H1 (cell line): Measurements from ENCODE around the gene C19orf85. TPM values are rescaled to one million over a fixed set of nuclear protein-coding genes. Genes with fewer than 3 reads are reported as not detected.

Experiments
- CTCF ChIA-PET: fragments of 300-600 bp; sonication (Branson Sonifier 250); formaldehyde crosslinking; loops from one replicate; lab custom pipeline; 2021; ENCODE audit not compliant: partially characterized antibody; lab: Charles Lee
- POLR2A ChIA-PET: fragments of 300-600 bp; sonication (Branson Sonifier 250); formaldehyde crosslinking; loops from one replicate; lab custom pipeline; 2021; ENCODE audit warnings: inconsistent platforms; ENCODE audit not compliant: partially characterized antibody; lab: Charles Lee
- DNase-seq, 2 experiments: peaks; one replicate each; pipeline versions ENCODE4 v3.0.0 to v3.0.0-alpha.2; 2010 to 2022; ENCODE audit warnings: low spot score in 2 of 2, low read depth in 1 of 2, mixed read lengths in 1 of 2
- FAIRE-seq: peaks from 2 replicates; lab custom pipeline; 2011; peaks lifted over from hg19 to GRCh38; lab: Jason Lieb, UNC
- H2AFZ ChIP-seq: 2 replicates; pipeline ENCODE4 v1.8.1; 2012; ENCODE audit warnings: low read length, inconsistent platforms
- H2AK5ac ChIP-seq: 2 replicates; pipeline ENCODE4 v1.6.1; 2013; ENCODE audit warnings: low read depth, low read length
- H2BK120ac ChIP-seq: replicated peaks from 2 replicates; pipeline ENCODE3; 2013; ENCODE audit warnings: low read depth, low read length, inconsistent platforms
- H2BK12ac ChIP-seq: 2 replicates; pipeline ENCODE4 v1.6.1; 2013; ENCODE audit warnings: low read depth, low read length
- H2BK15ac ChIP-seq: 2 replicates; pipeline ENCODE4 v1.6.1; 2013; ENCODE audit warnings: low read length
- H2BK20ac ChIP-seq: 2 replicates; pipeline ENCODE4 v1.6.1; 2013; ENCODE audit warnings: low read length
- H2BK5ac ChIP-seq: 2 replicates; pipeline ENCODE4 v1.6.1; 2013; ENCODE audit warnings: low read depth, low read length
- H3K14ac ChIP-seq: 2 replicates; pipeline ENCODE4 v1.6.1; 2013; ENCODE audit warnings: inconsistent platforms; ENCODE audit not compliant: insufficient read length
- H3K18ac ChIP-seq: 2 replicates; pipeline ENCODE4 v1.6.1; 2013; ENCODE audit warnings: low read length; ENCODE audit errors: extremely low read depth
- H3K23ac ChIP-seq: 2 replicates; pipeline ENCODE4 v1.6.1; 2013; ENCODE audit warnings: inconsistent platforms; ENCODE audit not compliant: insufficient read length
- H3K23me2 ChIP-seq: 2 replicates; pipeline ENCODE4 v1.6.1; 2013; ENCODE audit warnings: low read depth, low read length
- H3K27ac ChIP-seq: 2 replicates; pipeline ENCODE4 v1.6.1; 2011; ENCODE audit warnings: low read depth, low read length, inconsistent platforms
- H3K27me3 ChIP-seq, 4 experiments: replicated peaks in 1 of 4; 1 replicate in 1 of 4; 2 replicates in 3 of 4; pipeline versions ENCODE4 v1.6.1 to v1.8.1; 2011 to 2013; ENCODE audit warnings: low read length in 3 of 4, mild to moderate bottlenecking in 3 of 4, inconsistent platforms in 2 of 4, mixed read lengths in 2 of 4, moderate library complexity in 1 of 4; ENCODE audit not compliant: control insufficient read depth in 3 of 4, insufficient read depth in 3 of 4; ENCODE audit errors: extremely low read depth in 1 of 4
- H3K36me3 ChIP-seq, 4 experiments: 2 replicates each; pipeline versions ENCODE4 v1.6.1 to v1.8.1; 2011 to 2013; ENCODE audit warnings: mild to moderate bottlenecking in 4 of 4, low read length in 3 of 4, moderate library complexity in 2 of 4, control low read depth in 1 of 4, inconsistent platforms in 1 of 4; ENCODE audit not compliant: insufficient read depth in 4 of 4, control insufficient read depth in 2 of 4
- H3K4ac ChIP-seq: replicated peaks from 2 replicates; pipeline ENCODE3; 2013; ENCODE audit warnings: low read length, low read depth, mixed read lengths, inconsistent platforms; ENCODE audit not compliant: insufficient read length
- H3K4me1 ChIP-seq, 4 experiments: replicated peaks in 1 of 4; 1 replicate in 1 of 4; 2 replicates in 3 of 4; pipeline versions ENCODE4 v1.6.1 to v1.8.1; 2011 to 2013; ENCODE audit warnings: low read length in 3 of 4, inconsistent platforms in 2 of 4, mixed read lengths in 1 of 4; ENCODE audit not compliant: insufficient read depth in 4 of 4, control insufficient read depth in 3 of 4
- H3K4me2 ChIP-seq, 2 experiments: 2 replicates each; pipeline versions ENCODE4 v1.6.1 to v1.8.1; 2011 to 2013; ENCODE audit warnings: low read depth in 2 of 2, low read length in 2 of 2, control low read depth in 1 of 2, inconsistent platforms in 1 of 2, mild to moderate bottlenecking in 1 of 2; ENCODE audit not compliant: insufficient read depth in 1 of 2
- H3K4me3 ChIP-seq, 4 experiments: fragments of 200-600, 300-600 bp in 1 of 4; sonication (generic), shearing (Covaris generic), sonication (Bioruptor Twin) in 1 of 4; 2 replicates each; pipeline versions ENCODE4 v1.5.1 to v1.8.1; 2011 to 2016; ENCODE audit warnings: low read length in 4 of 4, low read depth in 3 of 4, control low read depth in 2 of 4, inconsistent platforms in 2 of 4, mild to moderate bottlenecking in 2 of 4, mixed read lengths in 1 of 4, moderate library complexity in 1 of 4; ENCODE audit not compliant: insufficient read depth in 2 of 4; ENCODE audit errors: extremely low read depth in 1 of 4
- H3K56ac ChIP-seq: replicated peaks from 2 replicates; pipeline ENCODE3; 2013; ENCODE audit warnings: low read depth, mild to moderate bottlenecking, mixed read lengths, low read length, inconsistent platforms; ENCODE audit not compliant: insufficient read length
- H3K79me1 ChIP-seq: 2 replicates; pipeline ENCODE4 v1.6.1; 2013; ENCODE audit warnings: low read depth, low read length, control low read depth
- H3K79me2 ChIP-seq, 2 experiments: 2 replicates each; pipeline versions ENCODE4 v1.6.1 to v1.8.1; 2012 to 2013; ENCODE audit warnings: low read length in 2 of 2, mild to moderate bottlenecking in 2 of 2, inconsistent platforms in 1 of 2; ENCODE audit not compliant: insufficient read depth in 2 of 2, control insufficient read depth in 1 of 2
- H3K9ac ChIP-seq, 4 experiments: replicated peaks in 1 of 4; 1 replicate in 1 of 4; 2 replicates in 3 of 4; pipeline versions ENCODE4 v1.6.1 to v1.8.1; 2011 to 2013; ENCODE audit warnings: low read depth in 3 of 4, low read length in 3 of 4, control low read depth in 2 of 4, mild to moderate bottlenecking in 2 of 4, moderate library complexity in 2 of 4, inconsistent platforms in 1 of 4; ENCODE audit errors: extremely low read depth in 1 of 4
- H3K9me3 ChIP-seq, 2 experiments: 2 replicates each; pipeline versions ENCODE4 v1.6.1 to v1.8.1; 2012 to 2013; ENCODE audit warnings: mild to moderate bottlenecking in 2 of 2, moderate library complexity in 2 of 2, control low read depth in 1 of 2, inconsistent platforms in 1 of 2, low read depth in 1 of 2, low read length in 1 of 2, mixed read lengths in 1 of 2; ENCODE audit not compliant: insufficient read depth in 2 of 2
- H4K20me1 ChIP-seq, 2 experiments: replicated peaks in 1 of 2; 2 replicates each; pipeline versions ENCODE3 to v1.8.1; 2011 to 2013; ENCODE audit warnings: inconsistent platforms in 2 of 2, low read length in 2 of 2, mild to moderate bottlenecking in 1 of 2; ENCODE audit not compliant: insufficient read depth in 2 of 2, control insufficient read depth in 1 of 2
- H4K5ac ChIP-seq: 2 replicates; pipeline ENCODE4 v1.6.1; 2013; ENCODE audit warnings: low read length, low read depth, mixed read lengths, inconsistent platforms; ENCODE audit not compliant: insufficient read length
- H4K8ac ChIP-seq: 2 replicates; pipeline ENCODE4 v1.8.0; 2013; ENCODE audit warnings: mild to moderate bottlenecking, moderate library complexity, low read length, inconsistent platforms; ENCODE audit not compliant: insufficient read depth; ENCODE audit errors: extremely low read depth
- H4K91ac ChIP-seq: replicated peaks from 2 replicates; pipeline ENCODE3; 2013; ENCODE audit warnings: low read length, mixed read lengths, inconsistent platforms; ENCODE audit not compliant: insufficient read length
- BACH1 ChIP-seq: IDR thresholded peaks from 2 replicates; pipeline ENCODE4 v1.6.1; 2012; ENCODE audit warnings: low read length, improper control_type of control experiment
- BRCA1 ChIP-seq: IDR thresholded peaks from 2 replicates; pipeline ENCODE4 v1.6.1; 2012; ENCODE audit warnings: low read depth, low read length, improper control_type of control experiment
- CBX8 ChIP-seq: fragments of 300-800, 300-1000 bp; sonication (generic); IDR thresholded peaks from 2 replicates; pipeline ENCODE4 v1.7.1; 2016; ENCODE audit warnings: low read depth, low read length, borderline replicate concordance
- SRF ChIP-seq: IDR thresholded peaks from 2 replicates; pipeline ENCODE4 v1.6.1; 2011; ENCODE audit warnings: mild to moderate bottlenecking, low read depth, low read length, moderate library complexity
- whole genome bisulfite sequencing, 2 experiments: shearing (Covaris generic) in 1 of 2; methylation state at CpG; one replicate each; pipeline versions ENCODE4 v1.1.6 to v1.1.7; 2013 to 2015; ENCODE audit warnings: low lambda C conversion rate in 2 of 2, mixed read lengths in 2 of 2, inconsistent platforms in 1 of 2, low coverage in 1 of 2, missing lambda C conversion rate in 1 of 2; ENCODE audit not compliant: insufficient replicate concordance in 2 of 2, insufficient coverage in 1 of 2, insufficient read length in 1 of 2; ENCODE audit errors: extremely low coverage in 1 of 2, missing lambda C conversion rate in 1 of 2; 5-methylcytosine and 5-hydroxymethylcytosine counted together
- polyA plus RNA-seq, 7 experiments: library from polyadenylated mRNA; depleted of rRNA in 3 of 7; stranded (reverse) in 5 of 7; unstranded in 2 of 7; fragments of >200 nt in 5 of 7; fragments of 200-250 nt in 2 of 7; gene quantifications; 1 replicate in 5 of 7; 2 replicates in 1 of 7; 4 replicates in 1 of 7; pipeline versions ENCODE4 v1.2.1 to v1.2.3, GENCODE V29; 2011 to 2013; ENCODE audit warnings: missing spikeins in 2 of 7, mixed read lengths in 2 of 7
- total RNA-seq: library from RNA; stranded (reverse); fragmentation: NEBNext Ultra II Directional; extraction: Animal tissue kit (Norgen Biotek cat#: 25700); gene quantifications from 2 replicates; pipeline ENCODE4 v1.2.1, GENCODE V29; 2021

Gene C19orf85
- total and polyA plus RNA-seq, 2 of the 8 experiments (the other 6 are each of a cell fraction or from before 2014, with no cell fraction given), result 2.2 to 3.2 TPM

DNA sequence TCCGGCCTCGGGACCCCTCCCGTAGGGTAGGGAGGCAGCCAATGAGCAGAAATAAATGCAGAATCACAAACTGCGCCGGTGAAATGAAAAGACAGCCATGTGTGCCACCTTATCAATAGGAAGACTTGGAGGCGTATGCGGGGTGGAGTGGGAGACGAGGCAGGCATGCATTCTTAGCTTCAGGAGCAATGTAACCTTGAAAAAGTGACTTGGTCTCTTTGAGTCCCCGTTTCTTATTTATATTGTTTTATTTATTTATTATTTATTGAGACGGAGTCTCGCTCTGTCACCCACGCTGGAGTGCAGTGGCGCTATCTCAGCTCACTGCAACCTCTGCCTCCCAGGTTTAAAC, 39.7 kb upstream of the C19orf85 start:
- TF ChIP-seq SRF, result no peak
- no peak for TF ChIP-seq CBX8
- TF ChIP-seq BACH1, result no peak
- TF ChIP-seq BRCA1, result no peak
- Histone ChIP-seq H2BK120ac (no peak overlapping the region), H3K4ac (no peak overlapping the region), H3K4me2 (0 out of 4 replicates have a peak overlapping the region, but pooled peaks of 1 of the 2 experiments have one; percentile 55), H4K8ac (no peak overlapping the region), H3K56ac (no peak overlapping the region), H3K4me1 (no peaks in the 10 kb centered on the region), H2BK12ac (no peak overlapping the region), H4K5ac (no peak overlapping the region), H3K23ac (no peak overlapping the region), H3K27me3 (peaks cover 11 to 23% (median 17%) of the 10 kb centered on the region in 4 experiments), H3K9ac (no peak overlapping the region), H2BK20ac (no peak overlapping the region), H3K79me1 (no peaks in the 10 kb centered on the region), H2AK5ac (no peak overlapping the region), H3K79me2 (no peaks in the 10 kb centered on the region), H2AFZ (no peak overlapping the region), H2BK15ac (no peak overlapping the region), H3K23me2 (no peaks in the 10 kb centered on the region), H4K20me1 (no peaks in the 10 kb centered on the region), H3K18ac (no peak overlapping the region), H3K36me3 (peaks cover 0 to 3% (median 0%) of the 10 kb centered on the region in 4 experiments; a peak in 1 of 8 replicates), H4K91ac (no peak overlapping the region), H3K4me3 (peak overlapping the region in 1 of 4 experiments; percentile 43; a peak in 1 of 8 replicates), H2BK5ac (no peak overlapping the region), H3K9me3 (peaks cover 8 to 9% of the 10 kb centered on the region in 2 experiments; a peak in 3 of 4 replicates), H3K14ac (no peak overlapping the region), H3K27ac (no peak overlapping the region)
- ChIA-PET POLR2A (interaction anchor here (0.6 to 2.6 kb wide), 6 partner anchors 19 to 97 kb away, joined by 3 to 15 read pairs (median 4); partner anchors contain the start of genes FIZ1, NAT14 and UBE2S), CTCF (interaction anchor here (0.7 to 2.7 kb wide), 42 partner anchors 9 to 330 kb away, joined by 3 to 31 read pairs (median 5); partner anchors contain the start of genes ISOC2, NAT14, SBK3 and ZNF628)
- WGBS, 2 experiments, result 48% methylated on average over 13 of the region's 13 CpGs; no CpG with 5 or more reads in 1 of the 2 experiments
- FAIRE-seq (no peak), DNase-seq (no peak)
